ENCODE measurements around the gene TSSK6. TPM values are rescaled to one million over a fixed set of nuclear protein-coding genes. Genes with fewer than 3 reads are reported as not detected.

The TSSK6 gene
- total RNA-seq, 4 donors from 2014 or later: 0.75 to 3.6 (median 1.3) TPM; not detected in 1

- no peak for TF ChIP-seq CTCF (IDR thresholded peaks at IDR 0.05)
- ATAC-seq (ENCODE audit: low FRiP score) (no peak), DNase-seq (ENCODE audit: low spot score) (no peak)
These were observed 49.8 kb downstream of the TSSK6 start for GRCh38 chr19:19465436-19466070.

GRCh38 chr19:19464339-19465098 is 50.8 kb downstream of the TSSK6 start:
- TF ChIP-seq CTCF (IDR thresholded peaks at IDR 0.05): no peak
- DNase-seq (ENCODE audit: low spot score) (no peak), ATAC-seq (ENCODE audit: low FRiP score) (no peak)

Other genes starting within 250 kb of the TSSK6 start
- under 1 TPM in 2 of 4 donors, not detected in 2; 0.31 to 0.47 TPM for gene TM6SF2, start 242.2 kb downstream of the TSSK6 start, total RNA-seq
- gene SUGP1, start 195.0 kb downstream of the TSSK6 start, total RNA-seq: 10 to 100 TPM; 22.8 to 31.2 (median 24.8) TPM
- gene MAU2, start 194.7 kb downstream of the TSSK6 start, total RNA-seq: 10 to 100 TPM; 27.6 to 78.5 (median 44.3) TPM
- 10 to 100 TPM; 25.9 to 80.3 (median 35.9) TPM for gene GATAD2A, start 109.9 kb downstream of the TSSK6 start, total RNA-seq
- gene NDUFA13, start 677 bp upstream of the TSSK6 start, total RNA-seq: 10 to 100 TPM; 57.4 to 97.2 (median 63.9) TPM
- gene YJEFN3, start 13.4 kb upstream of the TSSK6 start, total RNA-seq: 1 to 10 TPM in 1 of 4 donors, under 1 TPM in 3; 0.75 to 1.1 (median 0.90) TPM
- gene CILP2, start 22.7 kb upstream of the TSSK6 start, total RNA-seq: 1 to 10 TPM in 1 of 4 donors, under 1 TPM in 3; 0.28 to 2.2 (median 0.38) TPM
- 10 to 100 TPM in 1 of 4 donors, 1 to 10 TPM in 3; 2.2 to 10.1 (median 3.5) TPM for gene PBX4, start 103.1 kb upstream of the TSSK6 start, total RNA-seq
- gene LPAR2, start 112.7 kb upstream of the TSSK6 start, total RNA-seq: 10 to 100 TPM in 1 of 4 donors, 1 to 10 TPM in 3; 6.5 to 26.0 (median 7.7) TPM
- gene GMIP, start 128.1 kb upstream of the TSSK6 start, total RNA-seq: 10 to 100 TPM in 3 of 4 donors, 1 to 10 TPM in 1; 7.7 to 47.3 (median 18.7) TPM
- 100 to 1,000 TPM; 100 to 255 (median 143) TPM for gene ATP13A1, start 148.1 kb upstream of the TSSK6 start, total RNA-seq
- 1 to 10 TPM; 3.0 to 9.1 (median 6.3) TPM for gene ZNF101, start 153.3 kb upstream of the TSSK6 start, total RNA-seq
- gene ZNF14, start 217.6 kb upstream of the TSSK6 start, total RNA-seq: 1 to 10 TPM; 5.0 to 8.5 (median 5.5) TPM

All from omental fat pad (tissue), 4 donors.